NCI-H2107 treated with DMSO at 0.1 percent for 48 hours (cell line): ENCODE results near the gene DHX15.
"Not testable (repeated sequence)": the region's sequence is repeated elsewhere in the genome, so short reads cannot be mapped to it uniquely, and the experiment has no call there.

Experiments used
- DNase-seq: peaks from one replicate; lab custom pipeline; 2025; ENCODE audit not compliant: unreplicated experiment; lab: John Stamatoyannopoulos, UW

Gene DHX15

DNA sequence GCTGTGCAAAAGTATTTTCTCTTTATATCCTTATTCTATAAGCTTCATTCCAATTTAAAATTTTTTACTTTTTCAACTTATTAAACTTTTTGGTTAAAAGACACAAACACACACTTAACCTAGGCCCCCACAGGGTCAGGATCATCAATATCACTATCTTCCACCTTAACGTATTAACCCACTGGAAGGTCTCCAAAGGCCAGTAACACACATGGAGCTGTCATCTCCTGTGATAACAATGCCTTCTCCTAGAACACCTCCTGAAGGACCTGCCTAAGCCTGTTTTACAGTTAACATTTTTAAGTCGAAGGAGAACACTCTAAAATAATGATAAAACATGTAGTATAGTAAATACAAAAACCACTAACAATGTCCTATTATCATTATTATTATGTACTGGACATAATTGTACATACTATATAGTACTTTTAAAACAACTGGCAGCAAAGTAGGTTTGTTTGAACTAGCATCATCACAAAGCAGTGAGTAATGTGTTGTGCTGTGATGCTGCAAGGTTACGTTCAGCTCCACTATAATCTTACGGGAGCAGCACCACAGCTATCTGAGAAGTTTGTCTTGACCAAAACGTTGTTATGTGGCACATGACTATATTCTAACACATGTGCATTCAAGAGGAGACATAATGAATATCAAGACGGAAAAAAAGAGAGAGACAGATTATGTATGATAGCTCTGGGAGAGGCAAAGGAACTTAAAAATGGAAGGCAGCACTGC is 33.7 kb downstream of the DHX15 start:
- DNase-seq: no peak

DNA sequence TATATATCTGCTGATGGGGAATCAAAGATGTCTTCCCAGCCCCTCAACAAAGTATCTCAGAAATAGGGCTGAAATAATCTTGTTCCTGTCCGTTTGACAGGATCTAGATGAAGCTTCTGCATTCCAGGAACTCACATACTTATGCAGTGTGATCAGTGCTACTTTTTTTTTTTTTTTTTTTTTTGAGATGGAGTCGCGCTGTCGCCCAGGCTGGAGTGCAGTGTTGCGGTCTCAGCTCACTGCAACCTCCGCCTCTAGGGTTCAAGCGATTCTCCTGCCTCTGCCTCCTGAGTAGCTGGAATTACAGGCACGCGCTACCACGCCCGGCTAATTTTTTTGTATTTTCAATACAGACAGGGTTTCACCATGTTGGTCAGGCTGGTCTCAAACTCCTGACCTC is 36.4 kb downstream of the DHX15 start:
- no peak for DNase-seq

GRCh38 chr4:24544208-24544988 is 40.0 kb downstream of the DHX15 start:
- DNase-seq: no peak

DNA sequence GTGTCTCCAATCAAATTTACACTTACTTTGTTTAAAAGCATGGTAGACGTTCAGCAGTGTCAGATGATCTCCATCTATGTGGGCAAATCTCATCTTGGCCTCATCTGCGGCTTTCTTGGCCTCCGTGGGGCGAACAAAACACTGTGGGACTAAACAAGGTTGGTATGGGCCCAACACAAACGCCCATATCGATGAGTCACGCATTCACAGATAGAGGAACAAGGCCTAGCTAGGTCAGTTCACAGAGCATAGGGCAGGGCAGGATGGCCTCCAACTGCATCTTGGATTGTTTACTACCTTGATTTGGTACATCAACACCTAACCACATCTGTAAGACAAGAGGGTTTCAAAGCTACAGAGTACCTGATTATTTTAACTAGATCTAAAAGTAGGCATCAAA is 47.3 kb downstream of the DHX15 start:
- no peak for DNase-seq

DNA sequence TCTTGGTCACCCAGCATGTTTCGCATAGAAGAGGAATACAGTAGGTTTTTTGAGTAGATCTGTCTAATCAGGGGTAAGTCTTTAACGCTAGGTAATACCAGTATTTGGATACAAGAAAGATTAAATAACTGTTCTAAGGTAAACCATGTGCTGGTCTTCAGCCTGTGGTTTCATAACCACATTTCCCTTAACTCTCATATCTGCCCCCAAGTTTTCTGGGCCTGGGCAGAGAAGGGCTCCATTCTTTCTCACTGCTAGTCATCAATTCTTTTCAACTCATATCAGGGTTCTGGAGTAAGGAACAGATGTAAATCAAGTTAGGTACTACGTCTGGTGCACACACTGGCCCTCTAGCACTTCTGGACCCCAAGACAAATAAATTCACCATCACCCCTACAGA is 49.0 kb downstream of the DHX15 start:
- no peak for DNase-seq

DNA sequence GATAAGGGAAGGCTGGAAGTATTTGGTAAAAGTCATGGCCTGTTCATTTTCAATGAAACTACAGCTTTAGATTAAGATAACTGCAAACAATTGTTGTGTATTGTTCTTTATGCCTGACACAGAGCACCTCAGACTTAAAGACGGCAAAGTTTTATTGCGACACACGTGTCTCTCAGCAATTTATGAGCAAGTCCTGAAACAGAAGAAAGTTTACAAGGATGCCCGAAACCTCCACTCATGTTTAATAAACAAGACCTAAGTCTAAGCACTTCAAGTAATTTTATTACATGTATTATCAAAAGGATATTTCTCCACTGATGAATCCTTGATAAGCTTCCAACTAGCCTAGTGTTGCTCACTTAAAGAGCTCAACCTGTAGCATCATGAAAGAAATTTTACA is 51.0 kb downstream of the DHX15 start:
- no peak for DNase-seq

GRCh38 chr4:24529555-24529954 is 54.8 kb downstream of the DHX15 start:
- DNase-seq: no peak

DNA sequence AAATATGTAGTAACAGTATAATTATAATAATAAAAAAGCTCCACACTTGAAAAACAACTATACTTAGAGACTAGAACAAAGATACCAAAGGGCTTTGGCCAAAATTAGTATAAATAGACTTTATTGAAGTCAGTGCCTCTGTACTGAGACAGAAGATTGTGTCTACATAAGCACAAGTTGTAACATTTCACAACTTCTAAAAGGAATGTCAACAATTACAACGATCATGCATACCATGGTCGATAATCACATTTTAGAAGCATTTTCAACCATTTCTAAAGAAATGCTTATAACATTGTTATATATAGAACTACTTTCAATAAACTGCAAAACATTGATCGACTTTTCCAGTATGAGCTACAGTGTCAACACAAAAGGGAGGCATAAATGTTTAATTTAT is 57.0 kb downstream of the DHX15 start:
- DNase-seq: no peak

GRCh38 chr4:24521544-24521943 is 62.8 kb downstream of the DHX15 start:
- no peak for DNase-seq

- DNase-seq: no peak
Measured at GRCh38 chr4:24519649-24520048, 64.7 kb downstream of the DHX15 start.

DNA sequence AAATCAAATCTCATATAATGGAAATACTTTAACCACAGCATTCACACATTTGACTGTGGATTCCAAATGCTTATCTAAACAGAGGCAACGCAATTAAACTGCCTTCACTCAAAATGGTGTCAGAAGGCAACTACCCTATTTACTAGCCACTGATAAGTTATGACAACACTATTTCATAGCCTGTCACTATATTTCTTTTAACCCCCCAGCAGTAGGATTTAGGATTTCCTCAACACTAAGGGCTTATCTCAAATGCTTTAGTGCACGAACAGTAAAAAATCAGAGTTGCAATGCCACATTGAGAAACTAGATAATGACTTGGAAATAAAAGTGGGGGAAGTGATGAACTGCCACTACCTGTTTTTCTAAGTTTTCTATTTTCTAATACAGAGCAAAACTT is 66.7 kb downstream of the DHX15 start:
- DNase-seq: no peak

DNA sequence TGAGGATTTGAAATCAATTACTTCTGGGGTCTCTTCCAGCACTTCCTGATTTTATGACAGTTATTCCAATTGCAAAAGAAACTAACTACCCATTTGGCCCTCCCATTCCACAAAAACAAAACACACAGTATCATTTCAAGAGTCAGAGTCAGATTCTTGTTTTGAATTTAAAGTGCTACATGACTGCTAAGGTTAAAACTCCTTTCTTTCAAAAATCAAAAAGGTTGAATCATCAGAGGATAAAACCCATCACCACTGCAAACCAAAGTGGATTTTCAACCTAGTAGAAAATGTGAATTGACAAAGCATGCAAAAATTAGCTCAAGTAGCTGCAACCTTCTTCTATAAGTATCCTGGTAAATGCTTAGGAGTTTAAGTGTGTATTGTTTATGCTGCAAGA is 67.4 kb downstream of the DHX15 start:
- DNase-seq: no peak

- no peak for DNase-seq
Measured at GRCh38 chr4:24515698-24516097, 68.7 kb downstream of the DHX15 start.

DNA sequence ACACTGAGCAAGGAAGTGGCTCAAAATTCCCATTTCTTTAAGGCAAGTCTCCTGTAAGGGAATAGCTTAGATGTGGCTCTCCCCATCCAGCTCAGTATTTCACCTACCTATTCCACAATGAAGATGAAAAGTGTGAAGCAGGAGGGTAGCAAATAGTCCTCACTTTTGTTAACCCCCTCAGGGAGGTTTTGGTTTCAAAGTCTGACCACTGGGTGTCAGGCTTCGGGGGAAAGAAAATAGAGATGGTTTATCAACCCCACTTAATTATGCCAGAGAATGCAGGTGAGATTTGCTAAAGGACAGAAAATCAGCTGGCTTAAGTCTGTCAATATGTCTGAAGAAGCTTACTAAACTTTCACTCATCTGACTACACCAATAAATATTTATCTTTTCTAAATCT is 69.5 kb downstream of the DHX15 start:
- no peak for DNase-seq

GRCh38 chr4:24513718-24514117 is 70.6 kb downstream of the DHX15 start:
- DNase-seq: no peak

DNA sequence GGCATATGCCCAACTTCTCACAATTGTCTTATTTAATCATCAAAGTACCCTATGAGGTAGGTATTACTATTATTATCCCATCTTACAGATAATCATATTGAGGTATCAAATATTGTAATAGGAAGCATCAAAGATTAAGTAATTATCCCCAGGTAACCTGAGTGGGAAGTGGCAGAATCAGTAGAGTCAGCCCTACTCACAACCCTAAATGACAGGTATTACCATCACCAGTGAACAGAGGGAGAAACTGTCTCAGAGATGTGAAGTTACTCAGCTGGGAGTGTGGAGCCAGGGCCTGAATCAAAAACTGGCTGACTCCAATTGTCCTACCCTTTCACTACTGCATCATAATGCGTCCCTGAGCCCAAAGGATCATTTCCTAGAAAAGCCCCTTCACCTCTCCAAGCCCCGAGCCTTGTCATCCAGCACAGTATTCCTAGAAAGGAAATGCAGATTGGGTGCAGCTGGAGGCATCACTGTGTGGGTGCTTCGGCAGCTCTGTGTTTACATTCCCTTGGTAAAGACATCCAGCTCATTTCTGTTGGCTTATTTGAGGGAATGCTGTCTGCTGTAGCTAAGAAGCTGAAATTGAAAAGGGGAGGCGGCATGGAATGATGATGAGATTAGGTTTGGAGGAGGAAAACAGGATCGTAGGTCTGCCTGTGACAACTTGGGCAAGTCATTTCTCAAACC is 72.8 kb downstream of the DHX15 start:
- no peak for DNase-seq

DNA sequence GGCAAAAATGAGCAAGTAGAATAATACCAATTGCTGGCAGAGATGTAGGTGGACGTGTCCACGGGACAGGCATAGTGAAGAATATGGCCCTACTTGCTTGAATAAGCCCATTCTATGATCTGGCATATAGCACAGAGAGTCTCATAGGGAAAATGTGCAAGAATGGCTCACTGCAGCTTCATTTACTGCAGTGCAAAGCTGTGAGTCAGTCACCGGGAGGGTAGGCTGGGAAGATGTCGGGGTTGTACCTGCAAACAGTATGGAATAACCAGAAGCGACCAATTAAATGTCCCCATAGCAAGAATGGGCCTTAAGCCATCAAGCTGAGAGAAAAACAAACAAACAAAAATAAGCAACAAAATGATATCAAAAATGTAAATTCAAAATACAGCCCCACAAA is 74.3 kb downstream of the DHX15 start:
- no peak for DNase-seq

GRCh38 chr4:24508541-24508940 is 75.8 kb downstream of the DHX15 start:
- DNase-seq: no peak

DNA sequence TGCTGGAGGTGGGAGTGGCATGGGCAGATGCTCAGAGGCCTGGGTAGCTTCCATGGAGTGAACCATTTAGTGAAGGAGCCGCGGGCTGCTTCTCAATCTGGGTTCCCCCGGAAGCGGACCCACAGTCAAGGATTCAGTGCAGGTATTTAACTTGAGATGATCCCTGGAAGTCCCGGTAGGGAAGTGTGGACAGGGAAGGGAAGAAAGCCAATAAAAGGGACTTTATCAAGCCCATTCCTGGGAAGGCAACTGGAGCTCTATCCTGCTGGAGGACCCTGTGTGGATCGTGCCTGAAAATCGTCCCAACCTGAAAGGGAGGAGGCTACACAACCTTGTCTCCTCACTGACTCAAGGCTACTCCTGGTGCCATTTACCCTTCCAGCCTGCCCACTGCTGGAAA is 76.9 kb downstream of the DHX15 start:
- no peak for DNase-seq

DNA sequence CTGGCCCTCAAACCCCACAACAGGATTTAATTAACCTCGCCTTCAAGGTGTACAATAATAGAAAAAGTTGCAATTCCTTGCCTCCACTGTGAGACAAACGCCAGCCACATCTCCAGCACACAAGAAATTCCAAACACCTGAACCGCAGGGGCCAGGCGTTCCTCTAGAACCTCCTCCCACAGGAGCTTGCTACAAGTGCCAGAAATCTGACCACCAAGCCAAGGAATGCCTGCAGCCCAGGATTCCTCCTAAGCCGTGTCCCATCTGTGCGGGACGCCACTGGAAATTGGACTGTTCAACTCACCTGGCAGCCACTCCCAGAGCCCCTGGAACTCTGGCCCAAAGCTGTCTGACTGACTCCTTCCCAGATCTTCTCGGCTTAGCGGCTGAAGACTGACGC is 81.3 kb downstream of the DHX15 start:
- DNase-seq: not testable (repeated sequence)

DNA sequence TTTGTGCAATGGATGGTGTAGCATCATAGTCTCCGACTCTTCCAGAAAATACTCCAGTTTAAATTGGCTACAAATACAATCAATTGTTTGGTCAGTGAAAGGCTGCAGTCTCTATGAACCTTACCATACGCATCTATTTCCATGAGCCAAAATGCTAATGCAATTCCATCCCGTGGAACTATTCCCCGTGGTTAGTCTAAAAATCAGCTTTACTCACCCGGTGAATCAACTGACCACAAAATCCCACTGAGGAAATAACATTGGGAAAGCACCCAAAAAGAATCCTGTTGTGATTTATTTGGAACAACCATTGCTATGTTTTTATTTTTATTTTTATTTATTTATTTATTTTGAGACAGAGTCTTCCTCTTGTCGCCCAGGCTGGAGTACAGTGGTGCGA is 87.1 kb downstream of the DHX15 start:
- DNase-seq: no peak

- DNase-seq: no peak
Measured at GRCh38 chr4:24496597-24496996, 87.8 kb downstream of the DHX15 start.
